Right cardiac atrium (tissue), 5 donors: ENCODE data around the gene FBXL16. TPM values are rescaled to one million over a fixed set of nuclear protein-coding genes. Genes with fewer than 3 reads are reported as not detected.
"Not testable (repeated sequence)": the region's sequence is repeated elsewhere in the genome, so short reads cannot be mapped to it uniquely, and the experiment has no call there.

Experiments used
- ATAC-seq, 2 donors: fragments of 200-7000 bp; cut with Tn5 transposase; one replicate each; pipeline versions ENCODE4 v1.8.0 to v1.9.1; 2020; ENCODE audit warnings: moderate library complexity in 2 of 2, mild to moderate bottlenecking in 1 of 2
- DNase-seq, 3 donors: peaks; one replicate each; pipeline ENCODE4 v3.0.0-alpha.2; 2020
- H3K27ac ChIP-seq: one replicate; pipeline ENCODE4 v1.5.1; 2013; ENCODE audit warnings: mild to moderate bottlenecking, low read length, control low read depth, moderate library complexity
- H3K27me3 ChIP-seq: one replicate; pipeline ENCODE4 v1.6.1; 2013; ENCODE audit not compliant: control insufficient read depth, insufficient read depth
- H3K4me1 ChIP-seq: one replicate; pipeline ENCODE4 v1.6.1; 2013; ENCODE audit warnings: low read length; ENCODE audit not compliant: control insufficient read depth, insufficient read depth
- H3K4me3 ChIP-seq: one replicate; pipeline ENCODE4 v1.5.1; 2013; ENCODE audit warnings: low read length, control low read depth
- H3K9me3 ChIP-seq: one replicate; pipeline ENCODE4 v1.6.1; 2013; ENCODE audit warnings: low read length; ENCODE audit not compliant: control insufficient read depth
- WGBS: extraction: QIAGEN DNeasy Blood & Tissue Kit; methylation state at CpG from one replicate; pipeline ENCODE4 v1.1.7; 2013; 5-methylcytosine and 5-hydroxymethylcytosine counted together
- intact Hi-C, 4 donors: fragments of 100-400 bp; cut with DNase I; formaldehyde crosslinking; loops; one replicate each; pipeline versions ENCODE4 v1.11.0 to v1.14.0; 2022 to 2023
- polyA plus RNA-seq: library from polyadenylated mRNA; stranded (reverse); fragments of 200-250 nt; gene quantifications from one replicate; pipeline ENCODE4 v1.2.3, GENCODE V29; 2013
- total RNA-seq, 4 donors: library from RNA; stranded (reverse); fragmentation: NEBNext Ultra II Directional; extraction: Animal tissue kit (Norgen Biotek cat#: 25700); gene quantifications; one replicate each; pipeline ENCODE4 v1.2.1, GENCODE V29; 2021
- donor health status: healthy with polysubstance abuse.
- donor health status: DM: no; HTN: yes; CAD: no.
- donor health status: DM: no; HTN: no; CAD: no.
- donor health status: DM: no; HTN: yes; CAD: no; lungs with severe emphysema.
- donor health status: DM: yes; HTN: yes; CAD: no.

FBXL16 gene
- total and polyA plus RNA-seq, 5 donors: 0.19 to 0.38 (median 0.34) TPM

- no peak overlapping the region for H3K4me3 ChIP-seq
- H3K9me3 ChIP-seq: no peaks in the 10 kb centered on the region
- DNase-seq: peak in 1 of 3 donors; percentile 47
- no peak overlapping the region for H3K27ac ChIP-seq
- intact Hi-C loops: no loop called here
- ATAC-seq: no peak
- no peaks in the 10 kb centered on the region for H3K4me1 ChIP-seq
- no peaks in the 10 kb centered on the region for H3K27me3 ChIP-seq
- WGBS: 76% methylated on average over 21 of the region's 21 CpGs
Measured at GRCh38 chr16:743794-744500, 38.3 kb upstream of the FBXL16 start.

- WGBS: 76% methylated on average over 14 of the region's 14 CpGs
- H3K4me3 ChIP-seq, H3K27me3 ChIP-seq, H3K4me1 ChIP-seq, H3K27ac ChIP-seq, intact Hi-C loops, ATAC-seq, H3K9me3 ChIP-seq: not testable (repeated sequence)
- peak in 1 of 3 donors; percentile 30 for DNase-seq
Measured at GRCh38 chr16:742894-743293, 37.3 kb upstream of the FBXL16 start.

GRCh38 chr16:741986-742629, 36.5 kb upstream of the FBXL16 start:
- no peaks in the 10 kb centered on the region for H3K9me3 ChIP-seq
- no peaks in the 10 kb centered on the region for H3K4me1 ChIP-seq
- H3K4me3 ChIP-seq: no peak overlapping the region
- 86% methylated on average over 15 of the region's 15 CpGs for WGBS
- H3K27me3 ChIP-seq: no peaks in the 10 kb centered on the region
- intact Hi-C loops: no loop called here
- no peak overlapping the region for H3K27ac ChIP-seq
- peak in 1 of 3 donors; percentile 46 for DNase-seq
- ATAC-seq: no peak

- peak within 1 kb of the TSS; percentile 20 for H3K27ac ChIP-seq
- H3K9me3 ChIP-seq: no peaks in the 10 kb centered on the region
Measured at GRCh38 chr16:740764-741505, 35.3 kb upstream of the FBXL16 start, which contains the start of gene CIAO3. CIAO3 (minus strand) TSS chr16:740997; CDS start chr16:740985, 12 bp downstream.

GRCh38 chr16:740459-740763, 34.8 kb upstream of the FBXL16 start:
- no peak for DNase-seq
- intact Hi-C loops: no loop called here
- ATAC-seq: peak; percentile 31 to 53
- 0% methylated on average over 22 of the region's 22 CpGs for WGBS
- no peaks in the 10 kb centered on the region for H3K9me3 ChIP-seq
- H3K27me3 ChIP-seq: no peaks in the 10 kb centered on the region
- peak overlapping the region; percentile 20 for H3K27ac ChIP-seq
- peak overlapping the region; percentile 84 for H3K4me3 ChIP-seq
- no peaks in the 10 kb centered on the region for H3K4me1 ChIP-seq

More at GRCh38 chr16:740764-741505, 35.3 kb upstream of the FBXL16 start, which contains the start of gene CIAO3:
- 1% methylated on average over 79 of the region's 79 CpGs for WGBS
- H3K4me1 ChIP-seq: no peaks in the 10 kb centered on the region
- no peaks in the 10 kb centered on the region for H3K27me3 ChIP-seq
- ATAC-seq: peak; percentile 89 to 92
- peak within 1 kb of the TSS; percentile 84 for H3K4me3 ChIP-seq
- intact Hi-C loops: no loop called here
- DNase-seq: peak; percentile 88 to 96 (median 95)

GRCh38 chr16:739560-740458, 34.2 kb upstream of the FBXL16 start:
- no peak overlapping the region for H3K27ac ChIP-seq
- H3K4me3 ChIP-seq: peak overlapping the region; percentile 84
- H3K27me3 ChIP-seq: no peaks in the 10 kb centered on the region
- intact Hi-C loops: no loop called here
- no peaks in the 10 kb centered on the region for H3K4me1 ChIP-seq
- ATAC-seq (peak in 1 of 2 donors; percentile 1), DNase-seq (peak in 1 of 3 donors; percentile 54)
- H3K9me3 ChIP-seq: no peaks in the 10 kb centered on the region
- WGBS: 45% methylated on average over 38 of the region's 38 CpGs

GRCh38 chr16:736936-737481, 31.4 kb upstream of the FBXL16 start:
- WGBS: 94% methylated on average over 29 of the region's 29 CpGs
- intact Hi-C loops: no loop called here
- Histone ChIP-seq H3K27me3 (no peaks in the 10 kb centered on the region), H3K9me3 (no peaks in the 10 kb centered on the region), H3K4me3 (no peak overlapping the region), H3K27ac (no peak overlapping the region), H3K4me1 (no peaks in the 10 kb centered on the region)
- DNase-seq (peak in 1 of 3 donors; percentile 37), ATAC-seq (no peak)

- DNase-seq (no peak), ATAC-seq (no peak)
- no peak overlapping the region for H3K27ac ChIP-seq
- no peak overlapping the region for H3K4me3 ChIP-seq
- intact Hi-C loops: no loop called here
- no peaks in the 10 kb centered on the region for H3K27me3 ChIP-seq
- 90% methylated on average over 13 of the region's 13 CpGs for WGBS
- H3K4me1 ChIP-seq: no peaks in the 10 kb centered on the region
- no peaks in the 10 kb centered on the region for H3K9me3 ChIP-seq
Measured at GRCh38 chr16:735982-736453, 30.4 kb upstream of the FBXL16 start.

- no peaks in the 10 kb centered on the region for H3K27me3 ChIP-seq
- WGBS: 93% methylated on average over 25 of the region's 25 CpGs
- ATAC-seq (no peak), DNase-seq (peak in 1 of 3 donors; percentile 29)
- H3K9me3 ChIP-seq: no peaks in the 10 kb centered on the region
- intact Hi-C loops: no loop called here
- H3K4me3 ChIP-seq: no peak overlapping the region
- H3K27ac ChIP-seq: no peak overlapping the region
- no peaks in the 10 kb centered on the region for H3K4me1 ChIP-seq
Measured at GRCh38 chr16:734981-735881, 29.6 kb upstream of the FBXL16 start.
